CD4-positive, alpha-beta T cell treated with Interleukin-15 for 1 hour (primary cell): ENCODE data around the gene HDGF.
A peak's percentile ranks its signal among the peaks of the same experiment; 100 is the strongest.

ENCODE experiments used
- DNase-seq: peaks from one replicate; pipeline ENCODE4 v3.0.0-alpha.2; 2020

The HDGF gene

GRCh38 chr1:156744786-156745419, 6.6 kb downstream of the HDGF start:
- DNase-seq = no peak

DNA sequence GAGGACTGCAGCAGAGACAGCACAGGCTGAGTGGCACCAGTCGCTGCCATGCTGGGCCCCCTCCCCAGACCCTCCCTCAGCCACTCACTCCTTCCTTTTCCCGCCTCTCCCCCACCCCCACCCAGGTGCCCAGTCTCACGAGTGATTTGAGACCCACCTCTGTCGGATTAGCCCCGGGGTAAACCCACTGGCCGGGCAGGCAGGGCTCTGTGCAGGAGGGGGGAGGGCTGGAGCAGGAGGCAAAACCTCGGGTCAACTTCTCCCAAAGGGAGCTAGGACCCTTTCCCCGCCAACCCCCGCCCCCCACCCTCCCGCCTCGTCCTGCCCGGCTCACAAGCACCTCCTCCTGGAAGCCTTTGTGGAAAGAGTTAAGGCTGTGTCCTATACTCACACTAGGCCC, 7.1 kb downstream of the HDGF start:
- no peak for DNase-seq

DNA sequence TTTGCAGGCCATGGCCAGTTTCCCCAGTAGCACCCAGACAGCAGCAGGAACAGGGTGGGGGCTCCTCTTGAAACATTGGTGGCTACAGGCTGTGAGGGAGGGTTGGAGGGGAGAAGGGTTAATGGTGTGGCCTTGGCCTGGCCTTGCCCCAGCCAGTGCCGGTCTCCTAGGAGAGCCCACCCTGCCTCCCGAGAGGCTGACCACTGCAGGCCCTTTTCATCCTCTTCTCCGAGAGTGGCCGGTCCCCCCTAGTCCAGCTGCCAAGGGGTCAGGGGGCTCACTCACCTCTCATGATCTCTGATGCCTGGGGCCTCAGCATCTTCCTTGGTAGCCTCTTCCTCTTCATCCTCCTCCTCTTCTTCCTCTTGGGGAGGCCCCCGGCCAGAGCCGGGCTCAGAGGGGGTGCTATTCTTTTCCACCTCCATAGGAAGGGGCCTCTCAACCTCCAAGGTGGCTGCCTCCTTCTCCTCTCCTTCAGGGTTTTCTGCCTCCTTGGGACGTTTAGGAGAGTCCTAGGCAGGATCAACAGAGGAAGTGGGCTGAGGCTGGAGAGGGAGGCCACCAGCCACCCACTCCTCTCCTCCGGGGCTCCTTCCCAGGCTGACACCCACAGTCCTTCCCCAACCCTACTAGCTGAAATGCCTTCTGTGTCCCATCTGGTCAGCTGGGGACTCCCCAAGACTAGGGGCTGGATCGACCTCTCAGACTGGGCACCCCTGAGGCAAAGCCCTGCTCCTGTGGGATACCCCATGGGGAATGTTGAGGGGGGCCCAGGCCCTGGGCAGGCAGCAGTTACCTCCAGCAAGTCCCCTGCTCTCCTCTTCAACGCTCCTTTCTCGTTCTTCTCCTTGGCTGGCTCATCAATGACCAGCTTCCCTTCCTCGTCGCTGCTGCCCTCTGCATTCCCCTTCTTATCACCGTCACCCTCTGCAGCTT, 7.8 kb downstream of the HDGF start:
- DNase-seq = no peak

- no peak for DNase-seq
Measured at GRCh38 chr1:156742801-156743200, 8.7 kb downstream of the HDGF start.

GRCh38 chr1:156742017-156742416, 9.5 kb downstream of the HDGF start:
- no peak for DNase-seq

DNA sequence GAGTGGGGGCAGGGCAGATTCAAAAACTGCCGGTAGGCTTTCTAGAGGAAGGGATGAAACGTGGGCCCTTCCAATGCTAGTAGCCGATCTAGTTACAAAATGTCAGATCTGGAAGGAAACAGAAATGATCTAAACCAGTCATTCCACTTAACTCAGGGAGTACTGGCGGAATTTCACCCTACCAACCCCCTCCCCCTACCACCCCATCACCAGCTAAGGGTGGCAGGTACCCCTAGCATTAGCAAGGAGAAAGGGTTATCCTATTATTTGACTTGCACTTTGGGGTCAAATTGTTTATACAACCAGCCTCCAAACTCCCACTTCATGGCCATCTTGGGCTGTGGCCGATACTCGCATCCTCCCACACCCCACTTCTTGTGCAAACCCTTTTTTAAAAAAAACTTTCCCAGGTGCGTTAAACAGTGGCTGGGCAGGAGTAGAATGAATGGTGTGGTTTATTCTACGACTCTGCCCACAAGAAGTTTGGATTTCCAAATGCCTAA, 9.9 kb downstream of the HDGF start:
- DNase-seq = no peak

- DNase-seq = peak; percentile 99
Measured at GRCh38 chr1:156740741-156741480, 10.6 kb downstream of the HDGF start, which contains the start of gene MRPL24. Gene MRPL24 (minus strand): TSS chr1:156741088. CDS start chr1:156738704, 2,384 bp downstream.

DNA sequence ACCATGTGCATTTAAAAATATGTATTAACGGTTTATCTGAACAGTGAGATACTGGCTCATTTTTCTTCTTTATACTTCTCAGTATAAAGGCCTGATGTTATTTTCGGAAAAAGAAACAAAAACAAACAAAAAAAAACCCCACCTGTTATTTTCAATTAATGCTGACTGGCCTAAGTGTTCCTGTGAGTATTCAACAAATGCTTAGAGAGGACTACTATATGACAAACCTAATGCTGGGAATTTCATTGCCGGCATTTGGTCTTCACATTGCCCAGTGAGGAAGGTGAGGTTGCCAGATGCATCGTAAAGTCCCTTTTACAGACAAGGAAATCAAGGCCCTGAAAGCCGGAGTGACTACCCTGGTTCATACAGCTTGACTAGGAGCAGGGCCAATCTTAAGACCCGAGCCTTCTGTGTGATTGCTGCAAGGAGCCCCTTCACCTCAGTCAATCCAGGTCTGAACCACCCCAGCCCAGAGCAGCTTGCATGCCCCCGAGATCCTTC, 11.2 kb downstream of the HDGF start:
- DNase-seq = no peak

GRCh38 chr1:156738916-156739315, 12.6 kb downstream of the HDGF start:
- DNase-seq = no peak

DNA sequence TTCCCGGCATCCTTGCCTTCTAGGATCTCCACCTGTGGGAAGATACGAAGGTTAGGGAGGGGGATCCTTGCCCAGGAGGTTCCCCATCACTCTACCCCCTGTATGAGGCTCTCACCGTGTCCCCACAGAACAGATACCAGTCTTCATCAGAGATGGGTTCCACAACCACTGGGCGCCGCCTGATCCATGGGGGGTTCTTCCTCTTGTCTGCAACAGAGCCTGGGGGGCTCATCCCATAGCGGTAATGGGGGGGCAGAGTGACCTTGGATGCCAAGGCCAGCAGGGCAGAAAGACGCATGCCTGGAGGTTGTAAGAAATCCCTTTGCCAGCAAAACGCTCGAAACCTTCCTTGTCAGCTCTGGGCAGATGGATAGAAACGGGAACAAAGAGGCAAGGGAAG, 13.1 kb downstream of the HDGF start:
- DNase-seq = no peak

DNA sequence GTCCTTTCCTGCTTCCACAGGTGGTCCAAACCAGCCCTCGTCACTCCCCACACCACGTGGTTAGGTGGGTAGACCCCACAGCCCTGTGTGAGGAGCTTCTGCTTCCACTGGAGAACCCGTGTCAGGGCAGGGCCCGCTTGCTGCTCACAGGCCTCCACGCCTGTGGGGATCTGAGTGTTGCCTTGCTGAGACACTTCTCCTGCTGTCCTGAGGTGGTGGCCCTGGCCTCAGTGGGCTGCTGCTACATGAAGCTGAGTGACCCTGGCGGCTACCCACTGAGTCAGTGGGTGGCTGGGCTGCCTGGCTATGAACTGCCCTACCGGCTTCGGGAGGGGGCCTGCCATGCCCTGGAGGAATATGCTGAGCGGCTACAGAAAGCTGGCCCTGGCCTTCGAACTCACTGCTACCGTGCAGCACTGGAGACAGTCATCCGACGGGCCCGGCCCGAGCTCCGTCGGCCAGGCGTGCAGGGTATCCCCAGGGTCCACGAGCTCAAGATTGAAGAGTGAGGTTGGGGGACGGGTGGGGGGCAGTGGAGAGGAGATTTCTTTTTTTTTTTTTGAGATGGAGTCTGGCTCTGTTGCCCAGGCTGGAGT, 17.4 kb downstream of the HDGF start:
- no peak for DNase-seq

DNA sequence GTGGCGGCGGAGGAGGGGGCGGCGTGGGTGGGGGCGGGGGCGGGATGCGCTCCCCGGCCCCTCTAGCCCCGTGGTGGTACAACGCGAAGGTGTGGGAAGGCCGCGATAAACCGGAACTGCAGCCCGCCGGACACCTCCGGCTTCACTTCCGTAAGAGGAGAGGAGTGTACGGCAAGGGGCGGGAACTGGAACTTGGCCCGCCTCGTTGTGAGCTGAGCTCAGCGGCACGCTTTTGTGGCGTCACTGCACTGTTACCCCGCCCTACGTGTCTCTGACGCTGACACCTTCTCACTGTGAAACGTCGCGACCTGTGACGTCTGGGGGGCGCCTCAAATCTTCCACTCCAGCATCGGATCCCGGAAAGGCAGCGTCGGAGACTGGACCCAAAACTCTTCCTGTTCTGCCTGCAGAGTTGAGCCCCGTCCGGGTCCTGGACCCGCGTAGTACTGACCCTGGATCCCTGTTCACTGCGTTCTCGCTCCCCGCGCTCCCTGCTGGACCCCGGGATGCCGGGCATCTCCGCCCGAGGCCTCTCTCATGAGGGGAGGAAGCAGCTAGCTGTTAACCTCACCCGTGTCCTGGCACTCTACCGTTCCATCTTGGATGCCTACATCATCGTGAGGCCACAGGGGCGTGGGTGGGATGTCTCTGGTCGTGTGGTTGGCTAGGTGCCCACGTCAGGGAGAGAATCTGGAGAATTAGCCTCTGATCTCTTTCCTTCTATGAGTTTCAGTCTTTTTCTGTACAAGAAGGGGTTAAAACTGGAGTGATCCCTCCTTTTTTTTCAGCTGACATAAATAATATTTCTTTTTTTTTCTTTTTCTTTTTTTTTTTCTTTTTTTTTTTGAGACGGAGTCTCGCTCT, 22.6 kb downstream of the HDGF start, which contains the start of gene ISG20L2:
TSS of gene ISG20L2 (minus strand) at position 168 of the 864 bp plus-strand sequence. CDS start 1,114 bp downstream, outside the sequence.
- DNase-seq = peak; percentile 97

DNA sequence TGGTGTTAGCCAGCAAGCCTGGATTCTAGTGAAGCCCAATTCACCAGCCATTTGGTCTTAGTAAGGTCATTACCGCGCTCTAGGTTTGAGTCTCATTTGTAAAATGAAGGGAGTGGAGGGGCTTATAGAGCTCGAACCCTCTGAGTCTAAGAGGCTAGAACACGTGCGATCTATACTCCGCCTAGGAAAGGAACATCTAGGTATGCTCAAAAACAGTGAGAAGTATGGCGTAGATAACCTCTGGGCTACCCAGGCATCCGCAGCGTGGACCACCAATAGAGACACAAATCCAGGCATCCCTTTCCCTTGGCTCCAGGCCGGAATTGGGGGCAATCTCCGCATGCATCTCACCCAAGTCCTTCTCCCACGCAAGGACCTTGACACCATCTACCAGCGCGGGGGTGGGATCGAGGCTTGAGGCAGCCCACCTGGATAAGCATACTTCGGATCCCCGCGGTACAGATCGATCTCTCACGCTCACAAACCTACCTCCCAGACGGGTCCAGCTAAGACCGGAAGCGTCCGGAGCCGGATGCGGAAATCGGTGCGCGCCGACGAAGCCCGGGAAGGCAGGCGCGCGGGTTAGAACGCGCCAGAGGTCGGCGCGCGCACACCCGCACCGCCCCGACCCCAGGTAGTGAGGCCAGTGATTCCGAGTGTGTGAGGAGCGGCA, 23.4 kb downstream of the HDGF start, which contains the start of gene METTL25B:
TSS of gene METTL25B (plus strand) at position 544 of the 673 bp plus-strand sequence. CDS start 636 bp downstream, outside the sequence.
- no peak for DNase-seq

DNA sequence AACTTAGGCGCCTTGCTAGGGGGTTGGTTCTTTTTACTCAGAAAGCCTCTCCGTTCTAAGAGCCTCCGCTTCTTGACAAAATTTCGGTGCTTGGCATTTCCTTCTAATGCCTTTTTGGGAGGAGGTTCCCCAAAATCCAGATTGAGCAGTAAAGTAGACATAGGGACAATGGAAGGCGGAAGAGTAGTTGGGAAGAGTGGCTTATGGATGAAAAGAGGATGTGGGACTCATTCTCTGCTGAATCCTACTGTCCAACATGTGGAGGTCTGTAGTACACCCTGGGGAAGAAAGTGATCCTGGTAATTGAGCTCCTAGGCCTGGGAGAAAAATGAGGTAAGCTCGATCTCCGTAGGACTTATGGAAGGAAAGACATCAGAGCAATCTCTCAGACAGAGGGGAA, 24.0 kb downstream of the HDGF start:
- DNase-seq = no peak

GRCh38 chr1:156726549-156727226, 24.8 kb downstream of the HDGF start:
- DNase-seq = peak; percentile 34

GRCh38 chr1:156725683-156726280, 25.7 kb downstream of the HDGF start:
- DNase-seq = peak; percentile 82

GRCh38 chr1:156721535-156721934, 29.9 kb downstream of the HDGF start:
- DNase-seq = no peak

GRCh38 chr1:156721131-156721530, 30.3 kb downstream of the HDGF start:
- DNase-seq = no peak

DNA sequence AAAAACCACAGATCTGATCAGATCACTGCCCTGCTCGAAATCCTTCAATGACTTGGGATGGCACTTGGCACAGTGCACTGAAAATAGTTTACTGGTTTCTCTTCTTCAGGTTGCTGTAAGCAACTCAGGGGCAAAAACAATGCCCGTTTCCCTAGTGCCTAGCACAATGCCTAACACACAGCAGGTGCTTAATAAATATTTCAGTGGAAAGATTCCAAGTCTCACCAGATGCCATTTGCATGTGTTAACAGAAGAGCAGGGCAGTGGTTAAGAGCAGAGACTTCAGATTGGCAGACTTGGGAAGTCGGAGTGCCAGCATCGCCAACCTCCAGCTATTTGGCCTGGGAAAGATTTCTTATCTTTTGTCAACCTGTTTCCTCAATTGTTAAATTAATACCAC, 34.1 kb downstream of the HDGF start:
- no peak for DNase-seq

GRCh38 chr1:156714830-156715229, 36.6 kb downstream of the HDGF start:
- no peak for DNase-seq
